ENCODE results near the gene CSTPP1.

DNA sequence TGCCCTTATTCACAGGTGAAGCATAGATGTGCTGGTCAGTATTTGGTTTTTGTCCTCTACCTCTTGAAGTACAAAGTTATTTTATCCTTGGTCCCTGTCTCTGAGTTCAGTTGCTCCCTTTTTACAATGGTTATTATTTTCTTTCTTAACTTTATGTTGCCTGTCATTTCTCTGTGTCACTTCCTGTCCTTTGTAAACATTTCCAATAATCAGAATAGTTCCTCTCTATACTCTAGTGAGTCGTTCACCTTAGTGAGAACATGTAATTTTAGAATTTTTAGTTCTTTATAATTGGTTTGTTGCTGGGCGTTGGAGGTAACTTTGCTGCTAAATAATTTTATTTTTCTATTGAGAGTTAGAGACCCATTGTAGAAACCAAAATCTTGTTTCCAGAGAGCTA lies 16.0 kb downstream of the CSTPP1 start:
- TF ChIP-seq, protein P1, sequence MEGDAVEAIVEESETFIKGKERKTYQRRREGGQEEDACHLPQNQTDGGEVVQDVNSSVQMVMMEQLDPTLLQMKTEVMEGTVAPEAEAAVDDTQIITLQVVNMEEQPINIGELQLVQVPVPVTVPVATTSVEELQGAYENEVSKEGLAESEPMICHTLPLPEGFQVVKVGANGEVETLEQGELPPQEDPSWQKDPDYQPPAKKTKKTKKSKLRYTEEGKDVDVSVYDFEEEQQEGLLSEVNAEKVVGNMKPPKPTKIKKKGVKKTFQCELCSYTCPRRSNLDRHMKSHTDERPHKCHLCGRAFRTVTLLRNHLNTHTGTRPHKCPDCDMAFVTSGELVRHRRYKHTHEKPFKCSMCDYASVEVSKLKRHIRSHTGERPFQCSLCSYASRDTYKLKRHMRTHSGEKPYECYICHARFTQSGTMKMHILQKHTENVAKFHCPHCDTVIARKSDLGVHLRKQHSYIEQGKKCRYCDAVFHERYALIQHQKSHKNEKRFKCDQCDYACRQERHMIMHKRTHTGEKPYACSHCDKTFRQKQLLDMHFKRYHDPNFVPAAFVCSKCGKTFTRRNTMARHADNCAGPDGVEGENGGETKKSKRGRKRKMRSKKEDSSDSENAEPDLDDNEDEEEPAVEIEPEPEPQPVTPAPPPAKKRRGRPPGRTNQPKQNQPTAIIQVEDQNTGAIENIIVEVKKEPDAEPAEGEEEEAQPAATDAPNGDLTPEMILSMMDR (IDR thresholded peaks at IDR 0.05): no peak
- no peak for TF ChIP-seq POLR2A (IDR thresholded peaks at IDR 0.05)
